HepG2 (cell line): Measurements from ENCODE around the gene RERE.

Source experiments
- ARNT ChIP-seq: fragments of 450-650 bp; IDR thresholded peaks from 2 replicates; pipeline ENCODE4 v1.6.1; 2017
- CHD4 ChIP-seq: fragments of 200-600 bp; sonication (generic); IDR thresholded peaks from 2 replicates; pipeline ENCODE4 v1.7.0; 2017; ENCODE audit warnings: mild to moderate bottlenecking, low read length, borderline replicate concordance
- EZH2 ChIP-seq: conservative IDR thresholded peaks from 2 replicates; pipeline ENCODE4 v1.6.1; 2012; ENCODE audit warnings: mild to moderate bottlenecking, low read depth, low read length, moderate library complexity
- POLR2AphosphoS2 ChIP-seq: IDR thresholded peaks from 2 replicates; pipeline ENCODE4 v1.6.1; 2011; ENCODE audit warnings: low read depth, low read length, improper control_type of control experiment
- SP1 ChIP-seq, 2 experiments: fragments of 450-650 bp in 1 of 2; sonication (generic) in 1 of 2; formaldehyde crosslinking in 1 of 2; IDR thresholded peaks; 2 replicates each; pipeline versions ENCODE4 v1.4.0 to v1.6.1; 2016 to 2020; ENCODE audit warnings: missing genetic modification reagents in 1 of 2
- TAF1 ChIP-seq: sonication (generic); formaldehyde crosslinking; IDR thresholded peaks from 2 replicates; pipeline ENCODE4 v1.4.0; 2020; ENCODE audit warnings: missing genetic modification reagents
- ZKSCAN8 ChIP-seq: IDR thresholded peaks from 2 replicates; pipeline ENCODE4 v1.6.1; 2016; ENCODE audit warnings: borderline replicate concordance, missing genetic modification reagents, missing compliant biosample characterization
- ZNF589 ChIP-seq: sonication (generic); formaldehyde crosslinking; conservative IDR thresholded peaks from 2 replicates; pipeline ENCODE4 v1.8.0; 2022; ENCODE audit warnings: mild to moderate bottlenecking, moderate library complexity, missing genetic modification reagents
- TF ChIP-seq, protein P1 (sequence below): sonication (generic); formaldehyde crosslinking; IDR thresholded peaks from 2 replicates; pipeline ENCODE4 v1.5.0; 2020; ENCODE audit warnings: missing genetic modification reagents
- TF ChIP-seq, protein P2 (sequence below): sonication (generic); formaldehyde crosslinking; IDR thresholded peaks from 2 replicates; pipeline ENCODE4 v1.8.1; 2023; ENCODE audit warnings: mild to moderate bottlenecking, missing genetic modification reagents
- TF ChIP-seq, protein P3 (sequence below): sonication (generic); formaldehyde crosslinking; conservative IDR thresholded peaks from 2 replicates; pipeline ENCODE4 v1.5.0; 2020; ENCODE audit warnings: missing genetic modification reagents
- TF ChIP-seq, protein P4 (sequence below): sonication (generic); formaldehyde crosslinking; IDR thresholded peaks from 2 replicates; pipeline ENCODE4 v1.5.1; 2020; ENCODE audit warnings: mild to moderate bottlenecking, moderate library complexity, missing genetic modification reagents
- TF ChIP-seq, protein P5 (sequence below): sonication (generic); formaldehyde crosslinking; IDR thresholded peaks from 2 replicates; pipeline ENCODE4 v1.5.0; 2020; ENCODE audit warnings: mild to moderate bottlenecking, missing genetic modification reagents, moderate library complexity
- TF ChIP-seq, protein P6 (sequence below): sonication (generic); formaldehyde crosslinking; IDR thresholded peaks from 2 replicates; pipeline ENCODE4 v1.4.0; 2020; ENCODE audit warnings: missing genetic modification reagents

DNA sequence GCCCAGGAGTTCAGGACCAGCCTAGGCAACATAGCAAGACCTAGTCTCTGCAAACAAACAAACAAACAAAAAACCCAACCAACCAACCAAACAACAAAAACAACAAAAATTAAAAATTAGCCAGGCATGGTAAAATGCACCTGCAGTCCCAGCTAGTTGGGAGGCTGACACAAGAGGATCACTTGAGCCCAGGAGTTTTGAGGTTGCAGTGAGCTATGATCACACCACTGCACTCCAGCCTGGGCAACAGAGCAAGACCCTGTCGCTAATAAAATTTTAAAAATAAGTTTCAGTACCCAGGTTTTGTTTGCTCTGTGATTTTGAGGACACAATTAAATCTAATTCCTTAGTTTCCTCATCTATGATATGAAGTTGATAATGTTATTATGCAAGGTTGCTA lies 298.3 kb downstream of the RERE start:
- TF ChIP-seq SP1 (IDR thresholded peaks at IDR 0.05) (no peak), SP1 (CRISPR knock-in tag; IDR thresholded peaks at IDR 0.05) (no peak), POLR2AphosphoS2 (no peak), TAF1 (CRISPR knock-in tag) (no peak), CHD4 (no peak), EZH2 (no peak), ZNF589 (CRISPR knock-in tag) (no peak), ARNT (no peak), ZKSCAN8 (CRISPR knock-in tag) (no peak)
- TF ChIP-seq, protein P1, sequence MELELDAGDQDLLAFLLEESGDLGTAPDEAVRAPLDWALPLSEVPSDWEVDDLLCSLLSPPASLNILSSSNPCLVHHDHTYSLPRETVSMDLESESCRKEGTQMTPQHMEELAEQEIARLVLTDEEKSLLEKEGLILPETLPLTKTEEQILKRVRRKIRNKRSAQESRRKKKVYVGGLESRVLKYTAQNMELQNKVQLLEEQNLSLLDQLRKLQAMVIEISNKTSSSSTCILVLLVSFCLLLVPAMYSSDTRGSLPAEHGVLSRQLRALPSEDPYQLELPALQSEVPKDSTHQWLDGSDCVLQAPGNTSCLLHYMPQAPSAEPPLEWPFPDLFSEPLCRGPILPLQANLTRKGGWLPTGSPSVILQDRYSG (CRISPR knock-in tag) = no peak
- TF ChIP-seq, protein P2, sequence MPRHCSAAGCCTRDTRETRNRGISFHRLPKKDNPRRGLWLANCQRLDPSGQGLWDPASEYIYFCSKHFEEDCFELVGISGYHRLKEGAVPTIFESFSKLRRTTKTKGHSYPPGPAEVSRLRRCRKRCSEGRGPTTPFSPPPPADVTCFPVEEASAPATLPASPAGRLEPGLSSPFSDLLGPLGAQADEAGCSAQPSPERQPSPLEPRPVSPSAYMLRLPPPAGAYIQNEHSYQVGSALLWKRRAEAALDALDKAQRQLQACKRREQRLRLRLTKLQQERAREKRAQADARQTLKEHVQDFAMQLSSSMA (CRISPR knock-in tag) = no peak
- TF ChIP-seq, protein P3, sequence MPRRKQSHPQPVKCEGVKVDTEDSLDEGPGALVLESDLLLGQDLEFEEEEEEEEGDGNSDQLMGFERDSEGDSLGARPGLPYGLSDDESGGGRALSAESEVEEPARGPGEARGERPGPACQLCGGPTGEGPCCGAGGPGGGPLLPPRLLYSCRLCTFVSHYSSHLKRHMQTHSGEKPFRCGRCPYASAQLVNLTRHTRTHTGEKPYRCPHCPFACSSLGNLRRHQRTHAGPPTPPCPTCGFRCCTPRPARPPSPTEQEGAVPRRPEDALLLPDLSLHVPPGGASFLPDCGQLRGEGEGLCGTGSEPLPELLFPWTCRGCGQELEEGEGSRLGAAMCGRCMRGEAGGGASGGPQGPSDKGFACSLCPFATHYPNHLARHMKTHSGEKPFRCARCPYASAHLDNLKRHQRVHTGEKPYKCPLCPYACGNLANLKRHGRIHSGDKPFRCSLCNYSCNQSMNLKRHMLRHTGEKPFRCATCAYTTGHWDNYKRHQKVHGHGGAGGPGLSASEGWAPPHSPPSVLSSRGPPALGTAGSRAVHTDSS = no peak
- TF ChIP-seq, protein P4, sequence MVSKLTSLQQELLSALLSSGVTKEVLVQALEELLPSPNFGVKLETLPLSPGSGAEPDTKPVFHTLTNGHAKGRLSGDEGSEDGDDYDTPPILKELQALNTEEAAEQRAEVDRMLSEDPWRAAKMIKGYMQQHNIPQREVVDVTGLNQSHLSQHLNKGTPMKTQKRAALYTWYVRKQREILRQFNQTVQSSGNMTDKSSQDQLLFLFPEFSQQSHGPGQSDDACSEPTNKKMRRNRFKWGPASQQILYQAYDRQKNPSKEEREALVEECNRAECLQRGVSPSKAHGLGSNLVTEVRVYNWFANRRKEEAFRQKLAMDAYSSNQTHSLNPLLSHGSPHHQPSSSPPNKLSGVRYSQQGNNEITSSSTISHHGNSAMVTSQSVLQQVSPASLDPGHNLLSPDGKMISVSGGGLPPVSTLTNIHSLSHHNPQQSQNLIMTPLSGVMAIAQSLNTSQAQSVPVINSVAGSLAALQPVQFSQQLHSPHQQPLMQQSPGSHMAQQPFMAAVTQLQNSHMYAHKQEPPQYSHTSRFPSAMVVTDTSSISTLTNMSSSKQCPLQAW (CRISPR knock-in tag) = no peak
- TF ChIP-seq, protein P5, sequence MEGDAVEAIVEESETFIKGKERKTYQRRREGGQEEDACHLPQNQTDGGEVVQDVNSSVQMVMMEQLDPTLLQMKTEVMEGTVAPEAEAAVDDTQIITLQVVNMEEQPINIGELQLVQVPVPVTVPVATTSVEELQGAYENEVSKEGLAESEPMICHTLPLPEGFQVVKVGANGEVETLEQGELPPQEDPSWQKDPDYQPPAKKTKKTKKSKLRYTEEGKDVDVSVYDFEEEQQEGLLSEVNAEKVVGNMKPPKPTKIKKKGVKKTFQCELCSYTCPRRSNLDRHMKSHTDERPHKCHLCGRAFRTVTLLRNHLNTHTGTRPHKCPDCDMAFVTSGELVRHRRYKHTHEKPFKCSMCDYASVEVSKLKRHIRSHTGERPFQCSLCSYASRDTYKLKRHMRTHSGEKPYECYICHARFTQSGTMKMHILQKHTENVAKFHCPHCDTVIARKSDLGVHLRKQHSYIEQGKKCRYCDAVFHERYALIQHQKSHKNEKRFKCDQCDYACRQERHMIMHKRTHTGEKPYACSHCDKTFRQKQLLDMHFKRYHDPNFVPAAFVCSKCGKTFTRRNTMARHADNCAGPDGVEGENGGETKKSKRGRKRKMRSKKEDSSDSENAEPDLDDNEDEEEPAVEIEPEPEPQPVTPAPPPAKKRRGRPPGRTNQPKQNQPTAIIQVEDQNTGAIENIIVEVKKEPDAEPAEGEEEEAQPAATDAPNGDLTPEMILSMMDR = no peak
- TF ChIP-seq, protein P6, sequence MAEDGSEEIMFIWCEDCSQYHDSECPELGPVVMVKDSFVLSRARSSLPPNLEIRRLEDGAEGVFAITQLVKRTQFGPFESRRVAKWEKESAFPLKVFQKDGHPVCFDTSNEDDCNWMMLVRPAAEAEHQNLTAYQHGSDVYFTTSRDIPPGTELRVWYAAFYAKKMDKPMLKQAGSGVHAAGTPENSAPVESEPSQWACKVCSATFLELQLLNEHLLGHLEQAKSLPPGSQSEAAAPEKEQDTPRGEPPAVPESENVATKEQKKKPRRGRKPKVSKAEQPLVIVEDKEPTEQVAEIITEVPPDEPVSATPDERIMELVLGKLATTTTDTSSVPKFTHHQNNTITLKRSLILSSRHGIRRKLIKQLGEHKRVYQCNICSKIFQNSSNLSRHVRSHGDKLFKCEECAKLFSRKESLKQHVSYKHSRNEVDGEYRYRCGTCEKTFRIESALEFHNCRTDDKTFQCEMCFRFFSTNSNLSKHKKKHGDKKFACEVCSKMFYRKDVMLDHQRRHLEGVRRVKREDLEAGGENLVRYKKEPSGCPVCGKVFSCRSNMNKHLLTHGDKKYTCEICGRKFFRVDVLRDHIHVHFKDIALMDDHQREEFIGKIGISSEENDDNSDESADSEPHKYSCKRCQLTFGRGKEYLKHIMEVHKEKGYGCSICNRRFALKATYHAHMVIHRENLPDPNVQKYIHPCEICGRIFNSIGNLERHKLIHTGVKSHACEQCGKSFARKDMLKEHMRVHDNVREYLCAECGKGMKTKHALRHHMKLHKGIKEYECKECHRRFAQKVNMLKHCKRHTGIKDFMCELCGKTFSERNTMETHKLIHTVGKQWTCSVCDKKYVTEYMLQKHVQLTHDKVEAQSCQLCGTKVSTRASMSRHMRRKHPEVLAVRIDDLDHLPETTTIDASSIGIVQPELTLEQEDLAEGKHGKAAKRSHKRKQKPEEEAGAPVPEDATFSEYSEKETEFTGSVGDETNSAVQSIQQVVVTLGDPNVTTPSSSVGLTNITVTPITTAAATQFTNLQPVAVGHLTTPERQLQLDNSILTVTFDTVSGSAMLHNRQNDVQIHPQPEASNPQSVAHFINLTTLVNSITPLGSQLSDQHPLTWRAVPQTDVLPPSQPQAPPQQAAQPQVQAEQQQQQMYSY (CRISPR knock-in tag) = no peak
